Tibial artery (tissue), 4 donors: ENCODE measurements around the gene SNRPE.

Source experiments
- DNase-seq, 2 donors: peaks; one replicate each; pipeline ENCODE4 v3.0.0-alpha.2; 2019
- H3K27ac ChIP-seq, 2 donors: fragments of 200-600 bp; sonication (generic) in 1 of 2; 1 replicate in 1 of 2; 2 replicates in 1 of 2; pipeline ENCODE4 v1.5.1; 2018 to 2019; ENCODE audit warnings: mild to moderate bottlenecking in 1 of 2
- H3K27me3 ChIP-seq, 2 donors: fragments of 200-600 bp; sonication (generic) in 1 of 2; one replicate each; pipeline versions ENCODE4 v1.5.1 to v1.6.0; 2016 to 2019
- H3K36me3 ChIP-seq, 3 donors: fragments of 200-600 bp; sonication (generic) in 2 of 3; one replicate each; pipeline ENCODE4 v1.5.1; 2016 to 2019; ENCODE audit warnings: mild to moderate bottlenecking in 2 of 3
- H3K4me1 ChIP-seq, 4 donors: fragments of 200-600 bp; sonication (generic) in 2 of 4; 1 replicate in 3 of 4; 2 replicates in 1 of 4; pipeline ENCODE4 v1.5.1; 2016 to 2019
- H3K4me3 ChIP-seq, 2 donors: fragments of 200-600 bp; sonication (generic) in 1 of 2; 1 replicate in 1 of 2; 2 replicates in 1 of 2; pipeline ENCODE4 v1.5.1; 2018 to 2019; ENCODE audit warnings: mild to moderate bottlenecking in 2 of 2
- H3K9me3 ChIP-seq, 3 donors: fragments of 200-600 bp; sonication (generic) in 1 of 3; one replicate each; pipeline ENCODE4 v1.5.1; 2016 to 2019
- intact Hi-C: fragments of 100-400 bp; cut with DNase I; formaldehyde crosslinking; loops from one replicate; pipeline ENCODE4 v1.15.0; 2023; ENCODE audit warnings: low total_unique reads
- TF ChIP-seq, protein P1 (sequence below), 2 experiments: fragments of 200-600 bp in 1 of 2; fragments of 450-650 bp in 1 of 2; IDR thresholded peaks; one replicate each; pipeline ENCODE4 v1.5.1; 2017 to 2019; ENCODE audit warnings: antibody characterized with exemption in 2 of 2, mild to moderate bottlenecking in 1 of 2, moderate library complexity in 1 of 2

SNRPE gene

GRCh38 chr1:203911806-203912205, 50.4 kb downstream of the SNRPE start:
- Histone ChIP-seq H3K27ac (no peak overlapping the region), H3K9me3 (no peaks in the 10 kb centered on the region), H3K4me3 (no peak overlapping the region), H3K4me1 (no peaks in the 10 kb centered on the region), H3K27me3 (peaks cover 0 to under 1% of the 10 kb centered on the region in 2 donors), H3K36me3 (no peaks in the 10 kb centered on the region)
- TF ChIP-seq, protein P1, sequence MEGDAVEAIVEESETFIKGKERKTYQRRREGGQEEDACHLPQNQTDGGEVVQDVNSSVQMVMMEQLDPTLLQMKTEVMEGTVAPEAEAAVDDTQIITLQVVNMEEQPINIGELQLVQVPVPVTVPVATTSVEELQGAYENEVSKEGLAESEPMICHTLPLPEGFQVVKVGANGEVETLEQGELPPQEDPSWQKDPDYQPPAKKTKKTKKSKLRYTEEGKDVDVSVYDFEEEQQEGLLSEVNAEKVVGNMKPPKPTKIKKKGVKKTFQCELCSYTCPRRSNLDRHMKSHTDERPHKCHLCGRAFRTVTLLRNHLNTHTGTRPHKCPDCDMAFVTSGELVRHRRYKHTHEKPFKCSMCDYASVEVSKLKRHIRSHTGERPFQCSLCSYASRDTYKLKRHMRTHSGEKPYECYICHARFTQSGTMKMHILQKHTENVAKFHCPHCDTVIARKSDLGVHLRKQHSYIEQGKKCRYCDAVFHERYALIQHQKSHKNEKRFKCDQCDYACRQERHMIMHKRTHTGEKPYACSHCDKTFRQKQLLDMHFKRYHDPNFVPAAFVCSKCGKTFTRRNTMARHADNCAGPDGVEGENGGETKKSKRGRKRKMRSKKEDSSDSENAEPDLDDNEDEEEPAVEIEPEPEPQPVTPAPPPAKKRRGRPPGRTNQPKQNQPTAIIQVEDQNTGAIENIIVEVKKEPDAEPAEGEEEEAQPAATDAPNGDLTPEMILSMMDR (IDR thresholded peaks at IDR 0.05): no peak
- intact Hi-C loops: no loop called here
- no peak for DNase-seq

DNA sequence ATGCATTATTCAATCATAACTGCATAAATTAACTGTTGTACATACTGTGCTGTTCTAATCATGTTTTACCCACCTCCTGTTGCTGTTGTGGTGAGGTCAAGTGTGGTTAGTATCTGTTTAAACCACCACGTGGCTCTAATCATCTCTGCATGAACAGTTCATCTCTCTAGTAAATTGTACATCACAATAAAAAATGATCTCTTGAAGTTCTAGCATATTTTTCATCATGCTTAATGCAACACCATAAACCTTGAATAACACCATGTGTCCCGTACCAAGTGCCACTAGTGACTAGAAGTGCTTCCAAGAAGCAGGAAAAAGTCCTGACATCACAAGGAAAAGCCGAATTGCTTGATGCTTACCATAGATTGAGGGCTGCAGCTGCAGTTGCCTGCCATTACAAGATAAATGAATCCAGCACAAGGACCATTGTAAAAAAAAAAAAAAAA, 51.7 kb downstream of the SNRPE start:
- Histone ChIP-seq H3K27me3 (peaks cover 0 to 3% of the 10 kb centered on the region in 2 donors), H3K27ac (no peak overlapping the region), H3K36me3 (no peaks in the 10 kb centered on the region), H3K4me1 (no peaks in the 10 kb centered on the region), H3K9me3 (no peaks in the 10 kb centered on the region), H3K4me3 (no peak overlapping the region)
- TF ChIP-seq, protein P1 (IDR thresholded peaks at IDR 0.05): no peak
- intact Hi-C loops: no loop called here
- no peak for DNase-seq

GRCh38 chr1:203914292-203914691, 52.9 kb downstream of the SNRPE start:
- no peak overlapping the region for H3K4me3 ChIP-seq
- H3K4me1 ChIP-seq: no peaks in the 10 kb centered on the region
- no peaks in the 10 kb centered on the region for H3K36me3 ChIP-seq
- TF ChIP-seq, protein P1 (IDR thresholded peaks at IDR 0.05): no peak
- H3K9me3 ChIP-seq: no peaks in the 10 kb centered on the region
- H3K27ac ChIP-seq: no peak overlapping the region
- H3K27me3 ChIP-seq: peaks cover 0 to 3% of the 10 kb centered on the region in 2 donors
- no peak for DNase-seq
- intact Hi-C loops: no loop called here

DNA sequence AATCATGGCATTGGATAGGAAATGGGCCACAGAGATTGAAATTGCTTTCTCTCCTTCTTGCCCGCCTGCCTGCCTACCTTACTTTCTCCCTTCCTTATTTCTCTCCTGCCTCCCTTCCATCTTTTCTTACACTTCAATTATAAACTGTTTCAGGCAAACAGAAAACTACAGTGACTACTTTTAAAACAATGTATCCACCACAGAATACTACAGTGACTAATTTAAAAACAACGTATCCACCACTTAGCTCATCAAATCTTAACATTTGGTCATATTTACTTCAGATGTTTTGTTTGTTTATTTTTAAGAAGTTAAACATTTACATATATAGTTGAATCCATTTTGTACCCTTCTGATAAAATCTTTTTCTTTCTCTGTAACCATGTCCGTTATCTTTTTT, 54.4 kb downstream of the SNRPE start:
- H3K27ac ChIP-seq: no peak overlapping the region
- H3K9me3 ChIP-seq: no peaks in the 10 kb centered on the region
- TF ChIP-seq, protein P1 (IDR thresholded peaks at IDR 0.05): no peak
- no peak overlapping the region for H3K4me3 ChIP-seq
- intact Hi-C loops: no loop called here
- DNase-seq: no peak
- H3K27me3 ChIP-seq: peaks cover 0 to 3% of the 10 kb centered on the region in 2 donors
- no peaks in the 10 kb centered on the region for H3K36me3 ChIP-seq
- H3K4me1 ChIP-seq: no peaks in the 10 kb centered on the region

GRCh38 chr1:203916756-203917155, 55.4 kb downstream of the SNRPE start:
- intact Hi-C loops: no loop called here
- DNase-seq: no peak
- TF ChIP-seq, protein P1 (IDR thresholded peaks at IDR 0.05): no peak
- no peaks in the 10 kb centered on the region for H3K4me1 ChIP-seq
- H3K9me3 ChIP-seq: no peaks in the 10 kb centered on the region
- H3K4me3 ChIP-seq: no peak overlapping the region
- no peaks in the 10 kb centered on the region for H3K36me3 ChIP-seq
- peaks cover 0 to 3% of the 10 kb centered on the region in 2 donors for H3K27me3 ChIP-seq
- no peak overlapping the region for H3K27ac ChIP-seq
